ENCODE measurements around the gene PSTPIP2. TPM values are rescaled to one million over a fixed set of nuclear protein-coding genes. Genes with fewer than 3 reads are reported as not detected.

Gene PSTPIP2
- total RNA-seq, 1 experiment from 2014 or later, result 0.39 TPM

GRCh38 chr18:46061796-46062195 lies 10.3 kb downstream of the PSTPIP2 start:
- Histone ChIP-seq H3K27ac (ENCODE audit: low read length) (no peak overlapping the region), H3K9me3 (ENCODE audit: control insufficient read depth, insufficient read depth, low read depth, low read length) (no peaks in the 10 kb centered on the region), H3K4me3 (ENCODE audit: low read depth in 2 of 2, low read length in 2 of 2) (no peak overlapping the region), H3K36me3 (ENCODE audit: control insufficient read depth, insufficient read depth, low read length) (no peaks in the 10 kb centered on the region), H3K27me3 (ENCODE audit: control insufficient read depth, insufficient read depth, low read length) (no peaks in the 10 kb centered on the region), H3K4me1 (ENCODE audit: control insufficient read depth, insufficient read depth, low read length) (no peaks in the 10 kb centered on the region)
- no peak for TF ChIP-seq CTCF (IDR thresholded peaks at IDR 0.05)
- TF ChIP-seq SIN3A (IDR thresholded peaks at IDR 0.05; ENCODE audit: borderline replicate concordance, insufficient read depth, low read depth, low read length), result no peak
- TF ChIP-seq TCF7L2 (IDR thresholded peaks at IDR 0.05; ENCODE audit: low read depth, low read length), result no peak
- no peak for TF ChIP-seq POLR2AphosphoS5 (IDR thresholded peaks at IDR 0.05; ENCODE audit: low read depth, low read length)
- TF ChIP-seq REST (IDR thresholded peaks at IDR 0.05; ENCODE audit: insufficient read depth in 1 of 2, low read depth in 2 of 2, low read length in 1 of 2), result no peak
- CTCF ChIA-PET, result no interaction called here
- ATAC-seq (no peak), DNase-seq (ENCODE audit: low read depth, low spot score) (no peak)
- BruUV-seq (replicated peaks), result no TSS peak
- intact Hi-C loops (cut with micrococcal nuclease; ENCODE audit: unreplicated experiment) (no loop called here), in situ Hi-C loops (cut with HindIII; ENCODE audit: low pct_unique_long_range_greater_than_20kb, low sequenced_read_pairs) (no loop called here)
- POLR2A ChIA-PET, result no interaction called here

- no peak overlapping the region for H3K4me3 ChIP-seq (ENCODE audit: low read depth in 2 of 2, low read length in 2 of 2)
- no peak overlapping the region for H3K27ac ChIP-seq (ENCODE audit: low read length)
- DNase-seq (ENCODE audit: low read depth, low spot score) (no peak), ATAC-seq (no peak)
- no peaks in the 10 kb centered on the region for H3K36me3 ChIP-seq (ENCODE audit: control insufficient read depth, insufficient read depth, low read length)
- ChIA-PET POLR2A (no interaction called here), CTCF (no interaction called here)
- H3K4me1 ChIP-seq (ENCODE audit: control insufficient read depth, insufficient read depth, low read length), result no peaks in the 10 kb centered on the region
- in situ Hi-C loops (cut with HindIII; ENCODE audit: low pct_unique_long_range_greater_than_20kb, low sequenced_read_pairs), result no loop called here
- no peak for TF ChIP-seq POLR2AphosphoS5 (IDR thresholded peaks at IDR 0.05; ENCODE audit: low read depth, low read length)
- no peak for TF ChIP-seq SIN3A (IDR thresholded peaks at IDR 0.05; ENCODE audit: borderline replicate concordance, insufficient read depth, low read depth, low read length)
- TF ChIP-seq REST (IDR thresholded peaks at IDR 0.05; ENCODE audit: insufficient read depth in 1 of 2, low read depth in 2 of 2, low read length in 1 of 2), result no peak
- TF ChIP-seq CTCF (IDR thresholded peaks at IDR 0.05), result no peak
- TF ChIP-seq TCF7L2 (IDR thresholded peaks at IDR 0.05; ENCODE audit: low read depth, low read length), result no peak
- H3K9me3 ChIP-seq (ENCODE audit: control insufficient read depth, insufficient read depth, low read depth, low read length), result no peaks in the 10 kb centered on the region
- BruUV-seq (replicated peaks), result no TSS peak
- H3K27me3 ChIP-seq (ENCODE audit: control insufficient read depth, insufficient read depth, low read length), result no peaks in the 10 kb centered on the region
- intact Hi-C loops (cut with micrococcal nuclease; ENCODE audit: unreplicated experiment), result no loop called here
Observed at GRCh38 chr18:46061387-46061786, 10.7 kb downstream of the PSTPIP2 start.
